Measurements from ENCODE around the gene AHDC1. TPM values are rescaled to one million over a fixed set of nuclear protein-coding genes. Genes with fewer than 3 reads are reported as not detected.

AHDC1 gene
- total RNA-seq, 4 donors from 2014 or later: 25.5 to 91.4 (median 47.8) TPM

- 71 to 72% methylated on average over 21 of the region's 21 CpGs for WGBS, 2 donors
- H3K4me1 ChIP-seq: peaks cover 13 to 80% of the 10 kb centered on the region in 2 donors
- no peak overlapping the region for H3K4me3 ChIP-seq (replicated peaks in 1 of 3)
- H3K27ac ChIP-seq: peak overlapping the region; percentile 3 to 50 (median 28)
- no peaks in the 10 kb centered on the region for H3K36me3 ChIP-seq
- no peaks in the 10 kb centered on the region for H3K27me3 ChIP-seq
- intact Hi-C loops (cut with DNase I): no loop called here
- peak; percentile 68 to 69 for DNase-seq
- no peaks in the 10 kb centered on the region for H3K9me3 ChIP-seq
- TF ChIP-seq POLR2A (IDR thresholded peaks at IDR 0.05): no peak
- TF ChIP-seq CTCF (IDR thresholded peaks at IDR 0.05): no peak
Measured at GRCh38 chr1:27517907-27518718, 85.8 kb downstream of the AHDC1 start.

GRCh38 chr1:27517301-27517700 is 86.6 kb downstream of the AHDC1 start:
- no peaks in the 10 kb centered on the region for H3K36me3 ChIP-seq
- no peak for DNase-seq
- WGBS, 2 donors: 72 to 78% methylated on average over 2 of the region's 2 CpGs
- no peak overlapping the region for H3K4me3 ChIP-seq (replicated peaks in 1 of 3)
- H3K27ac ChIP-seq: peak overlapping the region in 1 of 3 donors; percentile 3
- intact Hi-C loops (cut with DNase I): no loop called here
- TF ChIP-seq POLR2A (IDR thresholded peaks at IDR 0.05) (no peak), CTCF (IDR thresholded peaks at IDR 0.05) (no peak)
- no peaks in the 10 kb centered on the region for H3K9me3 ChIP-seq
- H3K27me3 ChIP-seq: no peaks in the 10 kb centered on the region
- H3K4me1 ChIP-seq: peaks cover 8 to 72% of the 10 kb centered on the region in 2 donors

GRCh38 chr1:27515626-27516025 is 88.3 kb downstream of the AHDC1 start:
- no peak overlapping the region for H3K4me3 ChIP-seq (replicated peaks in 1 of 3)
- peaks cover 8 to 57% of the 10 kb centered on the region in 2 donors for H3K4me1 ChIP-seq
- no peaks in the 10 kb centered on the region for H3K9me3 ChIP-seq
- peak overlapping the region in 2 of 3 donors; percentile 33 to 56 for H3K27ac ChIP-seq
- no peak for DNase-seq
- no peaks in the 10 kb centered on the region for H3K36me3 ChIP-seq
- intact Hi-C loops (cut with DNase I): no loop called here
- H3K27me3 ChIP-seq: no peaks in the 10 kb centered on the region
- WGBS, 2 donors: 79 to 88% methylated on average over 3 of the region's 3 CpGs
- TF ChIP-seq CTCF (IDR thresholded peaks at IDR 0.05) (no peak), POLR2A (IDR thresholded peaks at IDR 0.05) (no peak)

GRCh38 chr1:27513958-27514357 is 90.0 kb downstream of the AHDC1 start:
- WGBS, 2 donors: 34 to 58% methylated on average over 4 to 7 of the region's 7 CpGs
- no peak for DNase-seq
- TF ChIP-seq POLR2A (IDR thresholded peaks at IDR 0.05): no peak
- TF ChIP-seq CTCF (IDR thresholded peaks at IDR 0.05): no peak
- Histone ChIP-seq H3K4me3 (replicated peaks in 1 of 3) (no peak overlapping the region), H3K36me3 (no peaks in the 10 kb centered on the region), H3K27me3 (no peaks in the 10 kb centered on the region), H3K4me1 (peaks cover 1 to 45% of the 10 kb centered on the region in 2 donors), H3K9me3 (no peaks in the 10 kb centered on the region), H3K27ac (peak overlapping the region in 2 of 3 donors; percentile 50 to 58)
- intact Hi-C loops (cut with DNase I): no loop called here

- DNase-seq: no peak
- no peak for TF ChIP-seq CTCF (IDR thresholded peaks at IDR 0.05)
- no peak for TF ChIP-seq POLR2A (IDR thresholded peaks at IDR 0.05)
- no peaks in the 10 kb centered on the region for H3K36me3 ChIP-seq
- WGBS, 2 donors: 79 to 86% methylated on average over 5 of the region's 5 CpGs
- H3K4me3 ChIP-seq (replicated peaks in 1 of 3): no peak overlapping the region
- peaks cover 0 to 42% of the 10 kb centered on the region in 2 donors for H3K4me1 ChIP-seq
- no peaks in the 10 kb centered on the region for H3K9me3 ChIP-seq
- intact Hi-C loops (cut with DNase I): no loop called here
- peak overlapping the region in 2 of 3 donors; percentile 50 to 58 for H3K27ac ChIP-seq
- H3K27me3 ChIP-seq: no peaks in the 10 kb centered on the region
Measured at GRCh38 chr1:27513528-27513927, 90.4 kb downstream of the AHDC1 start.
